Smooth muscle cell (in vitro differentiated cells): Measurements from ENCODE around the gene CHRNA3. TPM values are rescaled to one million over a fixed set of nuclear protein-coding genes. Genes with fewer than 3 reads are reported as not detected.

Source experiments
- DNase-seq: peaks from one replicate; lab custom pipeline; 2025; ENCODE audit not compliant: unreplicated experiment; lab: John Stamatoyannopoulos, UW
- H2AFZ ChIP-seq: fragments of 200-600 bp; sonication (generic); 2 replicates; pipeline ENCODE4 v1.6.0; 2016; ENCODE audit warnings: antibody characterized with exemption, low read depth, mild to moderate bottlenecking
- H3F3A ChIP-seq: fragments of 200-600 bp; sonication (generic); 2 replicates; pipeline ENCODE4 v1.6.0; 2017; ENCODE audit warnings: antibody characterized with exemption, low read depth
- H3K27ac ChIP-seq: fragments of 200-600 bp; sonication (generic); 2 replicates; pipeline ENCODE4 v1.5.1; 2016; ENCODE audit warnings: low read depth, mild to moderate bottlenecking
- H3K27me3 ChIP-seq: fragments of 200-600 bp; sonication (generic); 2 replicates; pipeline ENCODE4 v1.6.1; 2016; ENCODE audit warnings: low read depth, mild to moderate bottlenecking
- H3K36me3 ChIP-seq: fragments of 200-600 bp; sonication (generic); 2 replicates; pipeline ENCODE4 v1.5.1; 2016; ENCODE audit warnings: low read depth
- H3K4me1 ChIP-seq: fragments of 200-600 bp; sonication (generic); 2 replicates; pipeline ENCODE4 v1.5.1; 2016; ENCODE audit warnings: low read depth
- H3K4me2 ChIP-seq: fragments of 200-600 bp; sonication (generic); 2 replicates; pipeline ENCODE4 v1.6.0; 2016; ENCODE audit warnings: mild to moderate bottlenecking
- H3K4me3 ChIP-seq: fragments of 200-600 bp; sonication (generic); 2 replicates; pipeline ENCODE4 v1.5.1; 2016; ENCODE audit warnings: mild to moderate bottlenecking
- H3K79me2 ChIP-seq: fragments of 200-600 bp; sonication (generic); 2 replicates; pipeline ENCODE4 v1.6.0; 2016; ENCODE audit warnings: low read depth, mild to moderate bottlenecking
- H3K9ac ChIP-seq: fragments of 200-600 bp; sonication (generic); 2 replicates; pipeline ENCODE4 v1.6.0; 2016; ENCODE audit warnings: low read depth
- H3K9me3 ChIP-seq: fragments of 200-600 bp; sonication (generic); replicated peaks from 2 replicates; pipeline ENCODE4 v1.5.1; 2016; ENCODE audit warnings: low read depth
- H4K20me1 ChIP-seq: fragments of 200-600 bp; sonication (generic); 2 replicates; pipeline ENCODE4 v1.6.0; 2016; ENCODE audit warnings: low read depth
- WGBS: methylation state at CpG from one replicate; pipeline ENCODE4 v1.1.7; 2016; ENCODE audit warnings: low lambda C conversion rate; 5-methylcytosine and 5-hydroxymethylcytosine counted together
- polyA plus RNA-seq: library from polyadenylated mRNA; unstranded; fragments of >200 nt; fragmentation: Nextera tagmentation; extraction: Ambion mirVana; gene quantifications from 2 replicates; pipeline ENCODE4 v1.2.1, GENCODE V29; 2016
- total RNA-seq: library from RNA; depleted of rRNA; stranded (reverse); fragments of >200 nt; gene quantifications from 2 replicates; pipeline ENCODE4 v1.2.3, GENCODE V29; 2014
- TF ChIP-seq, protein P1 (sequence below): fragments of 200-600 bp; sonication (generic); IDR thresholded peaks from 2 replicates; pipeline ENCODE4 v1.5.1; 2017; ENCODE audit warnings: borderline replicate concordance, mild to moderate bottlenecking, antibody characterized with exemption; ENCODE audit not compliant: insufficient read depth, poor library complexity, severe bottlenecking

The CHRNA3 gene
- total and polyA plus RNA-seq, 2 experiments from 2014 or later, result 0.31 TPM; not detected in 1

DNA sequence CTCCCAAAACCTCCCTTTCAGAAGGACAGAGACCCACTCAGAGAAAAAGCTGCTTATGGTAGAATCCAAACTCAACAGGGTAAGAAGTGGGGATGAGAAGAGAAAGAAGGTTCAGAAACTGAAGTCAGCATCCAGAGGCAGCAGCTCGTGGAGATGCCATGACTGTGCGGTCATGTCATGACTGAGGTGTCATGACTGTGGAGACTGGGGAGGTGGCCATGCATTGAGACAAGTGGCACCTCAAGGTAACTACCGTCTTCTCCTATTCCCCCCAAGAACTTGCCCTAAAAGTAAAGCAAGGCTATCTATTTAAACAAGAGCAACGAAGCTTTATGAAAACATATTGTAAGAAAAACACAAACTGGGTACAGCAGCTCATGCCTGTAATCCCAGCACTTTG lies 15.1 kb downstream of the CHRNA3 start:
- Histone ChIP-seq H3K4me1 (no peaks in the 10 kb centered on the region), H3K27me3 (no peaks in the 10 kb centered on the region), H4K20me1 (no peaks in the 10 kb centered on the region), H3K4me3 (no peak overlapping the region), H3K9ac (no peak overlapping the region), H3K4me2 (no peak overlapping the region), H3K27ac (no peak overlapping the region), H3K79me2 (no peaks in the 10 kb centered on the region), H3F3A (no peaks in the 10 kb centered on the region), H3K36me3 (no peaks in the 10 kb centered on the region), H2AFZ (no peak overlapping the region), H3K9me3 (no peaks in the 10 kb centered on the region)
- WGBS, result 94% methylated on average over 4 of the region's 4 CpGs
- TF ChIP-seq, protein P1, sequence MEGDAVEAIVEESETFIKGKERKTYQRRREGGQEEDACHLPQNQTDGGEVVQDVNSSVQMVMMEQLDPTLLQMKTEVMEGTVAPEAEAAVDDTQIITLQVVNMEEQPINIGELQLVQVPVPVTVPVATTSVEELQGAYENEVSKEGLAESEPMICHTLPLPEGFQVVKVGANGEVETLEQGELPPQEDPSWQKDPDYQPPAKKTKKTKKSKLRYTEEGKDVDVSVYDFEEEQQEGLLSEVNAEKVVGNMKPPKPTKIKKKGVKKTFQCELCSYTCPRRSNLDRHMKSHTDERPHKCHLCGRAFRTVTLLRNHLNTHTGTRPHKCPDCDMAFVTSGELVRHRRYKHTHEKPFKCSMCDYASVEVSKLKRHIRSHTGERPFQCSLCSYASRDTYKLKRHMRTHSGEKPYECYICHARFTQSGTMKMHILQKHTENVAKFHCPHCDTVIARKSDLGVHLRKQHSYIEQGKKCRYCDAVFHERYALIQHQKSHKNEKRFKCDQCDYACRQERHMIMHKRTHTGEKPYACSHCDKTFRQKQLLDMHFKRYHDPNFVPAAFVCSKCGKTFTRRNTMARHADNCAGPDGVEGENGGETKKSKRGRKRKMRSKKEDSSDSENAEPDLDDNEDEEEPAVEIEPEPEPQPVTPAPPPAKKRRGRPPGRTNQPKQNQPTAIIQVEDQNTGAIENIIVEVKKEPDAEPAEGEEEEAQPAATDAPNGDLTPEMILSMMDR, result no peak
- no peak for DNase-seq

DNA sequence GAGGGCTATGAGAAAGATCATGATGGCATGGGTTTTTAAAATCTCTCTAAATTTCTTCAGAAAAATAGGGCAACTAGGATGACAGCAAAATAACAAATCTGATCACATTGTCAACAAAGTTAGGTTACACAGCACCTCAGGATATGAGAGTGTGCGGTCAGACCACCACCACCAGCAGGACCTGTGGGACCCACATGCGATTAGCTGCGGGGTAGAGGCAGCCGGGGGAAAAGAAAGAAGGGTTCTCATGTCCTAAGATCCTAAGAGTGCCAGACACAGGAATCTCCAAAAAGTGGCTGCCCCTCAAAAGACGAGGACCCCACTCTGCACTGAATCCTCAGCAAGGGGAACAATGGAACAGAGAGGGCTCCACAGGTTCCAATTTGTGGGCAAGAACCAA lies 15.6 kb downstream of the CHRNA3 start:
- Histone ChIP-seq H3K9ac (no peak overlapping the region), H2AFZ (no peak overlapping the region), H3K4me1 (no peaks in the 10 kb centered on the region), H3F3A (no peaks in the 10 kb centered on the region), H3K27me3 (no peaks in the 10 kb centered on the region), H3K4me3 (no peak overlapping the region), H4K20me1 (no peaks in the 10 kb centered on the region), H3K27ac (no peak overlapping the region), H3K4me2 (no peak overlapping the region), H3K79me2 (no peaks in the 10 kb centered on the region), H3K9me3 (no peaks in the 10 kb centered on the region), H3K36me3 (no peaks in the 10 kb centered on the region)
- WGBS, result 95% methylated on average over 5 of the region's 5 CpGs
- DNase-seq, result no peak
- TF ChIP-seq, protein P1, result no peak

DNA sequence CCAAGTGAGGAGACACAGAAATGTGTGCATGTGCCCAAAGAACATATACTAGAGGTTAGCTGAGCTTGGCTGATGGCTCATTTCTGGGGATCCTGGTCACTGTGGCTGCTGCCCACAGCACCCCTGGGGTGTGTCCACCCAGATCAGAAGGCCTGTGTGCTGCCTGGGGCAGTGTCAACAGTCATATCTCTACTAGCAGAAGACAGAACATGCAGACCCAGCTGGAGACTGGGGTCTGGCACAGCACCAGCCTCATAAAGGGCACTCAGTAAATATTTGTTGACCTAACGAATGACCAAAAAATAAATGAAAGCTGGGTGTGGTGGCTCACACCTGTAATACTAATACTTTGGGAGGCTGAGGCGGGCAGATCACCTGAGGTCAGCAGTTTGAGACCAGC lies 16.4 kb downstream of the CHRNA3 start:
- no peak overlapping the region for H3K27ac ChIP-seq
- H3K27me3 ChIP-seq, result no peaks in the 10 kb centered on the region
- no peak overlapping the region for H3K4me2 ChIP-seq
- no peak overlapping the region for H2AFZ ChIP-seq
- 92% methylated on average over 2 of the region's 2 CpGs for WGBS
- no peaks in the 10 kb centered on the region for H3K4me1 ChIP-seq
- H4K20me1 ChIP-seq, result no peaks in the 10 kb centered on the region
- H3K4me3 ChIP-seq, result no peak overlapping the region
- TF ChIP-seq, protein P1, result no peak
- H3K9ac ChIP-seq, result no peak overlapping the region
- no peaks in the 10 kb centered on the region for H3K9me3 ChIP-seq
- no peak for DNase-seq
- no peaks in the 10 kb centered on the region for H3K79me2 ChIP-seq
- no peaks in the 10 kb centered on the region for H3F3A ChIP-seq
- no peaks in the 10 kb centered on the region for H3K36me3 ChIP-seq

DNA sequence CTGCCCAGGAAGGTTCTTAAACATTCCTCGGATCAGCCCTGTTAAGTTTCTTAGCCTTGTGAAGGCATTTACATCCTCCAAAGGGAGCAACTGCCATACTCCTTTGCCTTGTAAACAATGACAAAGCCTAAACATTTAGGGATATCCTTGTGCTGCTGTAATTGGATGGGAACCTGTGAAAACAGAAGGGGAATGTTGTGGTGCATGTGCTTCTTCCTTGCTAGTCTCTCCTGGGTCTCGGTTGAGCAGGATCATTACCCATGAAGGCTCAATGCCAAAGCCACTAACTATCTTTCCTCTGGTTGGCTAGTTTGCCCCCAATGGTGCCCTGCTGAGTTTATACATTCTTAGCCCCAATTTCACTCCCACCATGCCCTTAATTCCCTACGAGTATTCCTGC lies 17.3 kb downstream of the CHRNA3 start:
- no peak overlapping the region for H3K9ac ChIP-seq
- H3K4me2 ChIP-seq, result no peak overlapping the region
- H4K20me1 ChIP-seq, result no peaks in the 10 kb centered on the region
- H3K27me3 ChIP-seq, result no peaks in the 10 kb centered on the region
- no peaks in the 10 kb centered on the region for H3K36me3 ChIP-seq
- H3F3A ChIP-seq, result no peaks in the 10 kb centered on the region
- H3K4me1 ChIP-seq, result no peaks in the 10 kb centered on the region
- WGBS, result 85% methylated on average over 3 of the region's 3 CpGs
- no peak overlapping the region for H2AFZ ChIP-seq
- no peak for DNase-seq
- H3K27ac ChIP-seq, result no peak overlapping the region
- H3K79me2 ChIP-seq, result no peaks in the 10 kb centered on the region
- no peaks in the 10 kb centered on the region for H3K9me3 ChIP-seq
- TF ChIP-seq, protein P1, result no peak
- H3K4me3 ChIP-seq, result no peak overlapping the region
